Upper lobe of left lung (tissue), 6 donors: ENCODE results near the gene CRTAC1. TPM values are rescaled to one million over a fixed set of nuclear protein-coding genes. Genes with fewer than 3 reads are reported as not detected.

Experiments
- ATAC-seq, 2 donors: fragments of 200-7000 bp; cut with Tn5 transposase; one replicate each; pipeline ENCODE4 v1.9.1; 2022; ENCODE audit warnings: mild to moderate bottlenecking in 2 of 2, moderate library complexity in 2 of 2; ENCODE audit not compliant: low FRiP score in 2 of 2
- DNase-seq, 2 donors: peaks; one replicate each; pipeline ENCODE4 v3.0.0-alpha.2; 2019 to 2020
- H3K27ac ChIP-seq, 4 donors: fragments of 200-600 bp; sonication (generic); one replicate each; pipeline ENCODE4 v1.5.1; 2016 to 2019
- H3K27me3 ChIP-seq, 4 donors: fragments of 200-600 bp; sonication (generic); one replicate each; pipeline ENCODE4 v1.5.1; 2017 to 2019
- H3K36me3 ChIP-seq, 4 donors: fragments of 200-600 bp; sonication (generic); one replicate each; pipeline ENCODE4 v1.5.1; 2016 to 2019
- H3K4me1 ChIP-seq, 4 donors: fragments of 200-600 bp; sonication (generic); one replicate each; pipeline ENCODE4 v1.5.1; 2018 to 2019
- H3K4me3 ChIP-seq, 4 donors: fragments of 200-600 bp; sonication (generic); one replicate each; pipeline ENCODE4 v1.5.1; 2017 to 2019; ENCODE audit warnings: mild to moderate bottlenecking in 2 of 4, moderate library complexity in 1 of 4
- H3K9me3 ChIP-seq, 4 donors: fragments of 200-600 bp; sonication (generic); one replicate each; pipeline ENCODE4 v1.5.1; 2018 to 2019
- CTCF ChIP-seq, 6 experiments: fragments of 450-650 bp in 4 of 6; fragments of 200-600 bp in 2 of 6; sonication (generic) in 2 of 6; IDR thresholded peaks; one replicate each; pipeline ENCODE4 v1.5.1; 2016 to 2019; ENCODE audit warnings: antibody characterized with exemption in 6 of 6
- EP300 ChIP-seq, 4 donors: sonication (generic); formaldehyde crosslinking; IDR thresholded peaks; one replicate each; pipeline ENCODE4 v1.5.1; 2017; ENCODE audit warnings: antibody characterized with exemption in 4 of 4, control low read depth in 2 of 4
- POLR2A ChIP-seq, 4 donors: fragments of 450-650 bp; IDR thresholded peaks; one replicate each; pipeline ENCODE4 v1.5.1; 2016 to 2017; ENCODE audit warnings: antibody characterized with exemption in 4 of 4, mild to moderate bottlenecking in 2 of 4
- POLR2AphosphoS5 ChIP-seq, 2 donors: sonication (generic); formaldehyde crosslinking; IDR thresholded peaks; one replicate each; pipeline ENCODE4 v1.5.1; 2017; ENCODE audit warnings: antibody characterized with exemption in 2 of 2
- WGBS, 2 donors: methylation state at CpG; one replicate each; pipeline ENCODE4 v1.1.5; 2017 to 2018; 5-methylcytosine and 5-hydroxymethylcytosine counted together
- total RNA-seq, 6 donors: library from RNA; depleted of rRNA in 4 of 6; stranded (reverse); fragments of >200 nt in 4 of 6; gene quantifications; one replicate each; pipeline versions ENCODE4 v1.1.0 to v1.2.1, GENCODE V29; 2016 to 2021
- donor health status: DM: no; HTN: no; CAD: no; lungs with moderate emphysema.
- donor health status: DM: no; HTN: yes; CAD: no; lungs with severe emphysema.

The CRTAC1 gene
- total RNA-seq, 6 donors from 2014 or later = 40.6 to 123 (median 77.3) TPM

GRCh38 chr10:97882142-97883091 lies 148.0 kb downstream of the CRTAC1 start:
- H3K27me3 ChIP-seq = no peaks in the 10 kb centered on the region
- ATAC-seq (peak; percentile 25 to 64), DNase-seq (peak in 1 of 2 donors; percentile 63)
- 78 to 79% methylated on average over 10 to 11 of the region's 11 CpGs for WGBS, 2 donors
- TF ChIP-seq POLR2AphosphoS5 (IDR thresholded peaks at IDR 0.05) (no peak), CTCF (IDR thresholded peaks at IDR 0.05) (no peak), EP300 (IDR thresholded peaks at IDR 0.05) (peak in 2 of 4 donors; percentile 6 to 31), POLR2A (IDR thresholded peaks at IDR 0.05) (no peak)
- no peaks in the 10 kb centered on the region for H3K9me3 ChIP-seq
- H3K27ac ChIP-seq = peak overlapping the region in 1 of 4 donors; percentile 44
- no peaks in the 10 kb centered on the region for H3K36me3 ChIP-seq
- no peak overlapping the region for H3K4me3 ChIP-seq
- H3K4me1 ChIP-seq = peaks cover 0 to 7% (median 1%) of the 10 kb centered on the region in 4 donors

DNA sequence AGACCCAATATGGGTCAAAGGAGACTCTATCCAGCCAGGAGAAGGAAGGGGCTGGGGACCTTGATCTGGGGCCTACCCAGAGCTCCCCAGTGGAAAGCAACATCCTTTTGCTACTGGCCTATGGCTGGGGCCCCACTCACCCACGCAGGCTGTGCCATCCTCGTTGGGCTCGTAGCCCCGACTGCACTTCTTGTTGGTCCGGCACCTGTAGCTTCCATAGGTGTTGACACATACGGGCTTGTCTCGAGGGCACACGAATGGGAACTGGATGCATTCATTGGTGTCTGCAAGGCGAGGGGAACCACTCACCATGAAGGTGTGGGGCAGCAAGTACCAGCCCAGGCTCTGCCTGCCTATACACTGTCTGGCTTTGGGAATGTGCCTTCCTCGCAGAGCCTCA lies 150.3 kb downstream of the CRTAC1 start:
- Histone ChIP-seq H3K27ac (no peak overlapping the region), H3K4me3 (no peak overlapping the region), H3K36me3 (no peaks in the 10 kb centered on the region), H3K9me3 (no peaks in the 10 kb centered on the region), H3K27me3 (no peaks in the 10 kb centered on the region), H3K4me1 (no peaks in the 10 kb centered on the region)
- ATAC-seq (no peak), DNase-seq (no peak)
- TF ChIP-seq POLR2AphosphoS5 (IDR thresholded peaks at IDR 0.05) = no peak
- TF ChIP-seq CTCF (IDR thresholded peaks at IDR 0.05) = no peak
- no peak for TF ChIP-seq POLR2A (IDR thresholded peaks at IDR 0.05)
- no peak for TF ChIP-seq EP300 (IDR thresholded peaks at IDR 0.05)
- WGBS, 2 donors = 93 to 97% methylated on average over 8 to 9 of the region's 10 CpGs

DNA sequence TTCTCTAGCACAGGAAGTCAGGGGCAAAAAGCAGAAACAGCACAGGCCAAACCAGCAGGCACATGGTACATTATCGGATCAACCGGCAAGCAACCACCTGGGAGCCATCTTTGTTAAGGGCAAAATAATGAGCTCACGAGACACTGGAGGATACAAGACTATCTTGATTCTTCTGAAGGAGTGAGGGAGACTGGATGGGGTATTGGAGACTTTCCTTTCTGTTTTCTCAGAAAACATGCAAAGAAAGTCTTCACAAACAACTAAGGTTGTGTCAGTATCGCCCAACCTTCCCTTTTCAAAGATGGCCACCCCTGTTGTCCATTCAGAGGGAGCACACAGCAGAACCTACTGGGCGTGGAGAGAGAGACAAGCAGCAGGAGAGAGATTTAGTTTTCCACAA lies 151.2 kb downstream of the CRTAC1 start:
- DNase-seq (no peak), ATAC-seq (no peak)
- WGBS, 2 donors = 90 to 91% methylated on average over 5 of the region's 5 CpGs
- no peaks in the 10 kb centered on the region for H3K4me1 ChIP-seq
- H3K36me3 ChIP-seq = no peaks in the 10 kb centered on the region
- H3K27me3 ChIP-seq = no peaks in the 10 kb centered on the region
- H3K27ac ChIP-seq = no peak overlapping the region
- no peak overlapping the region for H3K4me3 ChIP-seq
- H3K9me3 ChIP-seq = no peaks in the 10 kb centered on the region
- no peak for TF ChIP-seq POLR2A (IDR thresholded peaks at IDR 0.05)
- no peak for TF ChIP-seq EP300 (IDR thresholded peaks at IDR 0.05)
- TF ChIP-seq CTCF (IDR thresholded peaks at IDR 0.05) = no peak
- TF ChIP-seq POLR2AphosphoS5 (IDR thresholded peaks at IDR 0.05) = no peak

GRCh38 chr10:97876402-97876801 lies 154.0 kb downstream of the CRTAC1 start:
- Histone ChIP-seq H3K4me1 (no peaks in the 10 kb centered on the region), H3K36me3 (no peaks in the 10 kb centered on the region), H3K27ac (no peak overlapping the region), H3K27me3 (no peaks in the 10 kb centered on the region), H3K4me3 (no peak overlapping the region), H3K9me3 (no peaks in the 10 kb centered on the region)
- 61 to 71% methylated on average over 4 of the region's 4 CpGs for WGBS, 2 donors
- DNase-seq = no peak
- no peak for ATAC-seq
- TF ChIP-seq CTCF (IDR thresholded peaks at IDR 0.05) = no peak

DNA sequence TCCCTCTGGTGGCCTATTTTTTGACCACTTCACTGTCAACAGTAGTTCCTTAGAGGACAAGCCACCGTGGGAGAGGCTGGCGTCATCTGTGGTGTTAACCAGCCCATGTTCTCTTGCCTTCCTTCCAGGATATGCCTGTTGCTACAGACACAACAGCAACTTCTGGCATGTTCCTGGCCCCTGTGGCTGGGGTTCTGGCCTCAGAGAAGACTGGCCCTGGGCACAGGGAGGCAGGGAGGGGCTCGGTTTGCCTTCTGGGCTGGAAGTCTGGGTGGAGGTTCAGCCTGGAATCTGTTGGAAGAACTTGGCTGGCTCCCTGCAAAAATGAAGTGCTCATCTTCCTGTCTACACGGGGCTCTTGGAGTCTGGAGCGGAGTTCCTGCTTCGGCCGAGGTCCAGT lies 155.0 kb downstream of the CRTAC1 start:
- ATAC-seq (no peak), DNase-seq (no peak)
- H3K4me3 ChIP-seq = no peak overlapping the region
- 41 to 63% methylated on average over 4 to 7 of the region's 7 CpGs for WGBS, 2 donors
- no peak overlapping the region for H3K27ac ChIP-seq
- H3K9me3 ChIP-seq = no peaks in the 10 kb centered on the region
- no peaks in the 10 kb centered on the region for H3K36me3 ChIP-seq
- no peaks in the 10 kb centered on the region for H3K27me3 ChIP-seq
- no peaks in the 10 kb centered on the region for H3K4me1 ChIP-seq
- no peak for TF ChIP-seq POLR2A (IDR thresholded peaks at IDR 0.05)
- TF ChIP-seq CTCF (IDR thresholded peaks at IDR 0.05) = no peak
- no peak for TF ChIP-seq POLR2AphosphoS5 (IDR thresholded peaks at IDR 0.05)
- TF ChIP-seq EP300 (IDR thresholded peaks at IDR 0.05) = no peak
